Measurements from ENCODE around the gene KRTDAP.

Gene KRTDAP, protein sequence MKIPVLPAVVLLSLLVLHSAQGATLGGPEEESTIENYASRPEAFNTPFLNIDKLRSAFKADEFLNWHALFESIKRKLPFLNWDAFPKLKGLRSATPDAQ

DNA sequence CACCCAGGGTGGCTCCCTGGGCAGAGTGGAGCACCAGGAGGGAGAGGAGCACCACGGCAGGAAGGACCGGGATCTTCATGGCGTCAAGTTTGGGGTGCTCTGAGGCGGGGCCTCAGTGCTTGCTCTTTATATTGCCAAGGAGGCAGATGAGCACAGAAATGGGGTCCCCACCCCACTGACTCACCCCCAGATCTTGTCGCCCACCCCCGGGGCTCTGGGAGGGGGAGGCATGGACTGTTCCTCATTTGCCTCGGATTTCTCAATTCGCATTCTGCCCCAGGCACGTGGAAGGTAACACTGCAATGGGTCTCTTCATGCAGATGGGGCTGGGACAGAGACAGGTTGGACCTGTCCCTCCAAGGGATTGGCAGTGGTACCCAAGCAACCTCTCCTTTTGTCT, at the start of gene KRTDAP:
Gene KRTDAP (minus strand): TSS at position 101 of the 400 bp plus-strand sequence. CDS start 22 bp downstream, at position 79.
- DNase-seq, result no peak

DNA sequence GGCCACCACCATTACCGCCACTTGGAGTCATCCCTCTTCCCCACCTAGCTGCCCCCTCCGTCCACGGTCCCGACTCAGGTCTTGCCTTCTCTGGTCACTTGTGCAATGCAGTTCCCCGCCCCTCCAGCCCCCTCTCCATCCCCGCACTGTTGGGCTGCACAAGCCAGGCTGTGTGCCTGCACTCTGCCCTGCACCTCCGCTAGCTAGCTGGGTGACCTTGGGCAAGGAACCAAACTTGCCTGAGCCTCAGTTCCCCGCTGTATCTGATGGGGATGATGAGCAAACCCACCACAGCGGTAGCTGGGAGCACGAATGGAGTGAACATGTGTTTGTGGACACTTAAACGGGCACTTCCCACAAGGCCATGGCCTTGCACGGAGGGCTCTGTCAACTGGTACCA, 49.6 kb upstream of the KRTDAP start:
- DNase-seq, result no peak

DNA sequence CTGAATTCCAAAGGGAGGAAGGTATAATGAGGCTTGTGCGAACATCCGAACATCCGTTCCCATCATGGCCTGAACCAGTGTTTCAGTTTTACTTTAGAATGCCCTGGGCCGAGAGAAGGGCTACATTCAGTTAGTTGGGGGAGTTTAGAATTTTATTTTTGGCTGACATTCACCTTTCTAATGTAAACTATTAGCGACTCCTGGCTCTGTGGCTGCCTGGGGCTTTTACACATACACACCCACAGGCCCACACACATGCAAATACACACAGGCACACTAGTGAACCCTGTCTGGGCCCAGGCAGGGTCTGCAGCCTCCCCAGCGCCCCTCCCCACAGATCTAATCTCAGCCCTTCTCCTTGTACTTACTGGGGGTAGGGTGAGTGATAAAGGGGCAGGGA, 49.0 kb upstream of the KRTDAP start:
- no peak for DNase-seq

DNA sequence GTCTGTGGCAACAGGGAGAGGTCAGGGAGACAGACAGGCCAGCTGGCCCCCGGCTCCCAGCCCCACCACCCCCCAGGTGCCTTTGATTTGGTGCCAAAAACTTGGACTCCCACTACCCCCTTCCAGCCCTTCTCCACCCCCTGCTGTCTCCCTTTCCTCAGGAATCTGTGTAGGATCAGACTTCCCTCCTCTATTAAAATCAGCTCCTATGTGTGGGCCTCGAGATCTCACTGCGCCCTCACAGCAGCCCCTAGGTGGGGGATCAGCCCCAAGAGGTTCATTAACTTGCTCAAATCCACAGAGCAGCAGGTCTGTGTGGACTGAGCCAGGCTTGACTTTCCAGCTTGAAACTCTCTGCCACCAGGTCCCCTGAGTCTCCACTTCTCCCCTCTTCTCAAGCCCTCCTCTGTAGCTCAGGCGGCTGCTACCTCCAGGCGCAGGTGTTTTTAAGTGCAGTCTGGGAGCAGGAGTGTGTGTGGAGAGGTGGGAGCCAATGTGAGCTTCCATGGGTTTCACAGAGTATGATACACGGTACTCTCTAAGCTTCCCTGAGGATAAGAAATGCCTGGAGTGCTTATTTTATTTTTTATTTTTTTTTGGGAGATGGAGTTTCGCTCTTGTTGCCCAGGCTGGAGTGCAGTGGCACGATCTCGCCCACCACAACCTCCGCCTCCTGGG, 44.7 kb upstream of the KRTDAP start:
- no peak for DNase-seq

DNA sequence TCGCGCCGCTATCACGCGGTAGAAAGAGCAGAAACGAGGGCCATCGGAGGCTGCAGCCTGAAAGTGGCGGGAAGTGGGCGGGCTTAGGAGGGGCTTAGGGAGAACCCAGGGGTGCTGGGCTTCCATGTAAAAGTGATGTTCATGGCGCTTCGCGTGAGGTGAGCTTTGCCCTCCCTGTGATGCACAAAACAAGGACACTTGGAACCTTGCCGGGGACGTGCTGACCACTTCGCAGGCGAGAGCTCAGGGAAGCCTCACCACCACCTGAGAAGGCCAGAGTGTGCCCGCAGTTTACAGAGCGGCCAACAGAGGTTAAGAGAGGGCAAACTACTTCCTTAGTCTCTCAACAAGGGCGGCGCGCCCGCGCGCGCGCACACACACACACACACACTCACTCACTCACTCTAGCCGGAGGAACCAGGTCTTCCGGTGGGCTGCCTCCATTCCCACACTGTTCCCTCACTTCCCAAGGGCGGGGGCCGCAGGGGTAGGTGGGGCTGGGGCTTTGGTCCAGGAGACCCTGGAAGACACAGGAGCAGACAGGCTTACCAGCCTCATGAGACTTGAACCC, 43.6 kb upstream of the KRTDAP start:
- peak; percentile 53 for DNase-seq

DNA sequence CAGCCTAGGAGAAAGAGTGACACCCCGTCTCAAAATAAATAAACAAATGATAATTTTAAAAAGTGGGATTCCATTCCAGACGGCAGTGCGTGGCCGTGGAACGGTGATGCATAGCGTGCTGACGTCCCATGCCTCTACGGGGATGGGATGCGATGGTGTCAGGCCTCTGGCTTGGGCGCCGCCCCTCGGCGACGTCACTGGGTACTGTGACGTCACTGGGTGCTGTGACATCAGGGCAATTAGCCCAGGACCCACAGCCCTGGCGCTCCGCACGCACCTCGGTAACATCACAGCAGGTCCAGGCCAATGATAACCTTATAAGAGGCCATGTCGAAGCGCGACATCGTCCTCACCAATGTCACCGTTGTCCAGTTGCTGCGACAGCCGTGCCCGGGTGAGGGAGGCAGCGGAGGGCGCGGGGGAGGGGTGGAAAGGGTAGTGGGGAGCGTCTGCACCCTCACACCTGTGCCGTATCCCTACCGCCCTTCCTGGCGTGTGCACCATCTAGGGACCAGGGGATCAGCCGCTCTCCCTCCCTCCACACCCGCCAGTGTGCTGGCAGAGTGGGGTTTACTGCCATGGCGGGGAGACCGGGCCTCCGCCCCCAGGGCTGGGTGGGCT, 43.0 kb upstream of the KRTDAP start, which contains the start of gene GAPDHS:
Gene GAPDHS (plus strand): TSS at position 256 of the 621 bp plus-strand sequence. CDS start 72 bp downstream, at position 328.
- no peak for DNase-seq

DNA sequence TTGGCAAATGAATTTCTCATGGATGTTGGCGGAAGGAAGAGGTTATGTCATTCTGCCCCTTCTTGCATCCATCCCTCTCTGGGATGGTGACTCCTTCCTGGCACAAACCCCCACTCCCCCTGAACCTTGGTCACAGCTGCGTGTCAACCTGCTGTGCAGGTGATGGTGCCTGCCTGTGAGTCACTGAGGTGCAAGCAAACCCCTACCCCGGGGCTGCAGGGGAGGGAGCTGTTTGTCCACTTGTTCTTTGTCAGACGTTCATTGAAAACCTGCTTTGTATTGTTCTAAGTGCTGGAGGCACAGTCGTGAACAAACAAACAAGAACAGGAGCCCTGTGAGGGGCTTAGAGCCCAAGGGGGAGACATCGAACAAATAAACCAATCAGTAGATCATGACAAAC, 41.0 kb upstream of the KRTDAP start:
- DNase-seq, result no peak

DNA sequence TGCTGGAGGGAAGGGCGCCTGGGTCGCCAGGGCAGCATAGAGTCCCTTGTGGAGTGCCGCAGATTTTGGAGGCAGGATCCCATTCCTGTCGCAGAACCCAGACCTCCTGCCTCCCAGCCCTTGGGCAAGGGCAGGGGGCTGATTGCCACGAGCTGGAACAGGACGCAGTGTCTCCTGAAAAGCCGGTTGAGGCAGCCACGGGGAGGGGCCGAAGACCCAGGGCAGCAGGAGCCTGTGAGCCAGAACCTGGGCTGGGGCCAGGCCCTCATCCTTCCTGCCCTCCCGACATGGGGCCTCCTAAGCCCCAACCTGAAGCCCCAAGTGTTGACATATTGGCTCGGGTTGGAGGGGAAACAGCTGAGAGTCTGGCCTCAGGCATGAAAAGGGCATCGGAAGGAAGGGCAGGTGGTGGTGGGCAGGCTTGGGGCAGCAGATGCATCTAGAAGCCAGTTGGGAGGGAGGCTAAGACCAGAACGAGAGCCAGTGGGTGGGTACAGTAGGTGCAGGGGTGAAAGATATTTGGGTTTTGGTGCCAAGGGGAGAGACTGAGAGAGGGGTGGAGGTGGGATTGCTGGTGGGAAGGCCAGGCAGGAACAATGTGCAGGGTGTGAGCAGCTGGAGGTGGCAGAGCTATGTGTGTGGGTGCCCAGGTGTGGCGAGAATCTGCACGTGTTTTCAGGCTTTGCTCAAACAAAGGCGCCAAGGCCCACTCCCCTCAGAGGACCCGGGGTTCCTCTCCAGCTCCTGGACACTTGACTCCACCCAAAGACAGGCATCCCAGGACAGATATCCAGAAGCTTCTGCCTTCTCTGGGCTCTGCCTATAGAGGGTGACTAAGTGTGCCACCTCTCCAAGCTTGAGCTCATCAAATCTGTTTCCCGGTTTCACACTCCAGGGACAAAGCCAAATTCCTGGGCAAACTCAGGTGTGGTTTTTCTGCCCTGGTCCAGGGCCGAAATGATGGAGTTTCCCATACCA, 39.3 kb upstream of the KRTDAP start:
- no peak for DNase-seq

DNA sequence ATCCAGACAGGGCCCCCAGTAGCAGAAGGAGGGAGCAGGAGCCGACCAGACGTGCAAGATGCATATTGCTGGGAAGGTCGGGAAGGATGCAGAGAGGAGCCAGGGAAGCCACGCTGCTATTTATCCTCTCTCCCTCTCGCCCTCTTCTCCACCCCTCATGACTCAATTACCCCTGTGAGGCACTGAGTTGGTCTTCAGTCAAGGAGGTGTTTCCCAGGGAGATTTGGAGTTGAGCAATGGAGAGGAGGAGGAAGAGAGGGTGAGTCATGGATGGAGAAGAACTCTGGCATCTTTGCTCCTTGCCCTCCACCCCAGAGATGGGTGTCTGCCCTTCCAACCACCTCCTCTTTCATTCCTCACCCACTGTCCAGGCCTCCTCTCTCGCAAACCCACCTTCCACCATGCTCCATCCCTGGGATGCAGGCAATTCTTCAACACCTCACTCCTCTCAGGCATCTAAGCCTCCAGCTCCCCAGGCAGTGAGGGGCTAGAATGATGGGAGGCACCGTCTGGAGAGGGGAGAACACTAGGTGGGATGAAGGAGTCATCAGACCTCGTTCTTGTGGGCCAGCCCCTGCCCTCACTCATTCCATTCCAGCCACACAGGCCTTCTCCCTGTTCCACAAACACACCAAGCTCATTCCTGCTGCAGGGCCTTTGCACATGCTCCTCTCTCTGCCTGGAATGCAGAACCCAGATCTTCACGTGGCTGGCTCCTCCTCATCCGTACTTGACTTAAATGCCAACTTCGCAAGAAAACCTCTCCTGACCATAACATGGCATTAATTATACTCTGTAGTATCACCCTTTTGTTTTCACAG, 38.2 kb upstream of the KRTDAP start, which contains the start of gene SBSN:
Gene SBSN (minus strand): TSS at position 94 of the 821 bp plus-strand sequence. CDS start 30 bp downstream, at position 64.
- DNase-seq, result no peak

DNA sequence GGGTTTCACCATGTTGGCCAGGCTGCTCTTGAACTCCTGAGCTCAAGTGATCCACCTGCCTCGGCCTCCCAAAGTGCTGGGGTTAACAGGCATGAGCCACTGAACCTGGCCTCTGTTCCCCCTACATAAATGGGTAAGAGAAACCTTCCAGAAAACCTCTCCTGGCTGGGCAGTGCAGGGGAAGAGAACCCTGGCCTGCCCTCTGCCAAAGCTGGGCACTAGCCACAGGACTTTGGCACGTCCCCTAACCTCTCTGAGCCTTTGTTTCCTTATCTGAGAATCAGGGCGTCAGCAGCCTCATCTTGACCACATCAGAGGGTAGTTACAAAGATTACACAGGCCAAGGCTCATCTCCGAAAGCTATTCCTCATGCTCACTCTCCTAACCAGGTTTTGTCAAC, 35.6 kb upstream of the KRTDAP start:
- no peak for DNase-seq

DNA sequence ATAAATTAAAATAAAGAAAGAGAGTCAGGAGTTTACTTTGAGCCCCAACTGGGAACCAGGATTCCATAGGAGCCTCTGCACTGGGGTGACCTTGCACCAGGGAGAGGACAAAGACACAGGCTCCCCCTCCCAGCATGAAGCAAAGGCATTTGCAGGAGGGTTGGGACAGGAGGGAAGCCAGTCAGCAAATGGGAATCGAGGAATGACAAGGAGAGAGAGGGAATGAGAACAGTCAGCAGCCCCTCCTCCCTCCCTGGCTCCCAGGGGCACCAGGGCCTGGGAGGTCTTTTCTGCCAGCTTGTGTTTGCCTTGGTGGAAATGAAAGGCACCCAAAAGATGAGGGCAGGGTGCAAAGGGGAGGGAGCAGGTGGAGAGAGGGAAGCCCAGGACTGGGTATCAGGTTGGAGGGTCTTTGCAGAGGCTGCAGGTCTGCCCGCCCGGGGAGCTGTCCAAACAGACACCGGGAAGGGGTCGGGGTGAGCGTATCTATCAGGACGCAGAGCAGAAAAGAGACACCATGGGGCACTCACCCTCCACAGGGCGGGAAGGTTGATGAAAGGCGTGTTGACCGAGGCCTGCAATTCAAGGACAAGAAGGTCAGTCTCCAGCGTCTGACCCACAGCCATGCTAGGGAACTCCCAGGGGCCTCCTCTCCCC, 34.0 kb upstream of the KRTDAP start:
- DNase-seq, result no peak

DNA sequence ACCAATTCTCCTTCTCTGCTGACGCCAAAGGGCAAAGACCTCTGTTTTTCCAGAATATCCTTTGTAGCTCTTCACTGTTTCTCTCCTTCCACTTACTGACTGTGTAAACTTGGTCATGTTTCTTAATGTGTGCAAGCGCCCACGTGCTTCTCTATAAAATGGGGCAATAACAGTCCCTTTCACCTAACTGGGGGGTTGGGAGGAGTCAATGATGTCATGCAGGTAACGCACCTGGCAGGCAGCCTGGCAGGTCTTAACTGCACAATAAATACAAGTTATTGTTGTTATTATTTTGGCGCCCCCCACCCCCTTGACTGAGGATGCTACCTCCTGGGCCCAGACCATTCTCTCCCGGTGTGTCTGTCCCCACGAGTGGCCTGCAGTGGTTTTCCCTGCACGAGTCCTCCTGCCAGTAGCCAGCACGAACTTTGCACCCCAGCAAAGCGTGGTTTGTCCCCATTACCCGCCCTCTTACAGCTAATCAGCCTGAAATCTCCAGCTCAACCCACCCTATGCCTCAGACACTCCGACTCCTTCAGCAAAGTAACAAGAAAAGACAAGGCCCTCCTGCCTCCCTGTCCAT, 32.6 kb upstream of the KRTDAP start:
- DNase-seq, result no peak

DNA sequence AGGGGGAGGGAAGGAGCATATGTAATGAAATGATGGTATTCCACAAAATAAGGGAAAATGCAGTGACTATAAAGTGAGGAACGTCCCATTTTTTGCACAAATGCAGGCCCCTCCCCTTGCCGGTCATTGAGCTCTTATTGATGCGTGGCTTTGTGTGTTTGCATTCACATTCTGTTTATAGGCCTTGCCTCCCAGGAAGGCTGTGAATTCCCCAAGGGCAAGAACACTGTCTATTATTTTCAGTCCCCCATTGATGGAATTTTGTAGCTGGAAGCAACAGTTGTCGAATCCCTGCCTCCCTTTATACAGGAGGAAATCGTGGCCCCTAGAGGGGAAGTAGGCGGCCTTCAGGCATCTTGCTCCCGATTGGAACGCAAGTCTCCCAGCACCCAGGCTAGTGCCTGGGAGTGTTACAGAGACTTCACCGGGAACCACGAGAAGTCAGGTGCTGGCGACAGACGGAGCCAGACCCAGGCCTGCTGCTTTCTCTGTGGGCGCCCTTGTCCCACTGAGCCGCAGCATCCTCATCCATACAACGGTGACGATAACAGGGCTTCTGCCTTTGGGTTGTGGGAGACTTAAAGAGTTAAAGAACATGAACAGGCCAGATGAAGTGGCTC, 31.0 kb upstream of the KRTDAP start:
- DNase-seq, result no peak

DNA sequence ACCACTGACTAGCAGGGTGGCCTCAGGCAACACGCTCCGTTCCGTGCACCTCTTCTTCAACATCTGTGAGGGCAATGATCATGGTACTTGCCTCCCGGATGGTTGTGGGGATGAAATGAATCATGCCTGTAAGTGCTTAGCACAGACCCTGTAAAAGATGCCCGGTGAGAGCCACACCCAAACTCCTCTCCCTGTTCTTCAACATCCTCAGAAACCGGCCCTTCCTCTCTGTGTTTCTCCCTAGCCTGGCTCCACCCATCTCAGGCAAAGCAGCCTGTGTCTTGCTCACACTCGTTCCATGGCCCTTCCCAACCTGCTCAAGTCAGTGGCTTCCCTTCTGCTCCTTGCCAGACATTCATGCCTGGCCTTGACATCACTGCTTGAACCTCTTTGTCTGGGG, 29.0 kb upstream of the KRTDAP start:
- no peak for DNase-seq

DNA sequence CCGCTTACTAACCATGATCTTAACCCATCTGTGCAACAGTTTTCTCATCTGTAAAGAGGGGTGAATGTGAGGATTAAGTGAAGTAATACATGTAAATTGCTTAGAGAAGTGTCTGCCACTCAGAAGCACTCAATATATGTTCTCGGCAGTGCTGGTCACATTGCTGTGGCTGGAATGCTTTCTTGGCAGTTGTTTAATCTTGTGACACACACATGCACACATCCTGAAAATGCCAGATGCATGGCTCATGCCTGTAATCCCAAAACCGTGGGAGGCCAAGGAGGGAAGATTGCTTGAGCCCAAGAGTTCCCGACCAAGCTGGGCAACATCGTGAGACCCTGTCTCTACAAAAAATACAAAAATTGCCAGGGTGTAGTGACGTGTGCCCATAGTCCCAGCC, 28.0 kb upstream of the KRTDAP start:
- DNase-seq, result no peak

DNA sequence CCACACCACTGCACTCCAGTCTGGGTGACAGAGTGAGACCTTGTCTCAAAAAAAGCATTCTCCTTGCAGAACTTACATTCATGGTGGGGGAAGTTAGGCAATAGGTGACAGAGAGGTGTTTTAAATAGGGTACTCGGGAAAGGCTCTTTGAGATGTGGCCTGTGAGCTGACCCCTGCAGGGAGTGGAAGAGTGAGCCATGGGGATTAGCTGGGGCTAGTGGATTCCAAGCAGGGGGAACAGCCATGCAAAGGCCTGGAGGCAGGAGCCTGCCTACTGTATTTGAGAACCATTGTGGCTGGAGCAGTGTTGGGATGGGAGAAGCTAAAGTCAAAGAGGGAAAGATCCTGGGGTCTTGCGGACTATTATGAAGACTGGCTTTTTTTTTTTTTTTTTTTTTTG, 27.1 kb upstream of the KRTDAP start:
- no peak for DNase-seq

DNA sequence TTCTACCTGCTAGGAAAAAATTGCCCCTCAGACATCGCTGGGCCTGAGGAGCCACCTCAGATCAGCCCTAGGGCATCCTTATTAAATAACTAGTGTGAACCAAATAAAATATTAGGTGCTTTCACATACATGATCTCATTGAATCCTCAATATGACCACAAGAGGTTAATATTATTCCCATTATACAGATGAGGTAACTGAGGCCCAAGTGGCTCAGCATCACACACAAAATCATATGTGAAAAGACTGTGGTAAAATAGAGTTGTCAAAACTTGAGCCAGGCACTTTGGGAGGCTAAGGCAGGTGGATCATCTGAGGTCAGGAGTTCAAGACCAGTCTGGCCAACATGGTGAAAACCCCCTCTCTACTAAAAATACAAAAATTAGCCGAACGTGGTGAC, 26.0 kb upstream of the KRTDAP start:
- no peak for DNase-seq

DNA sequence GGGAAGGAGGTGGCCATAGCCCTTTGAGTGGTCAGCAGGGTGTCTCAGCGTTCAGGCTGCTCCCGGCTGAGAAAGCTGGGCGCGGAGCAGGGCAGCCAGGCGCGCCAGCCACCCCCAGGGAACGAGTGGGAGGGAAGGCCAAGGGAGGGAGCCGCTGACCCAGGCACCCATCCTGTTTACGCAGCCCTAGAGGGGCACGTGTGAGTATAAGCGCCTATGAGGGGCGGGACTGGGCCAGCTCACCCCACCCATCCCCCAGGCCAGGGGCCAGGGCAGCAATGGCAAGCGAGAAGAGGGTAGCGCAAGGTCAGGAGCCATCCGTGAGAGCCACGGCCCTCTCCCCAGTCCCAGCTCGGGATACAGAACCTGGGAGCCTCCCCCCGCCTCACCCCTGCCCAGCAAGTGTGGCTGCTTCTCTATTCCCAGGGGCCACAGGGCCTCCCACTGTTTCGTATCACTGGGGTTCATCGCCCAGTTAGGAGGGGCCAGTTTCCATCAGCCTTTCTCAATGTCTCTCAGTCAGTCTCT, 24.1 kb upstream of the KRTDAP start:
- DNase-seq, result no peak

DNA sequence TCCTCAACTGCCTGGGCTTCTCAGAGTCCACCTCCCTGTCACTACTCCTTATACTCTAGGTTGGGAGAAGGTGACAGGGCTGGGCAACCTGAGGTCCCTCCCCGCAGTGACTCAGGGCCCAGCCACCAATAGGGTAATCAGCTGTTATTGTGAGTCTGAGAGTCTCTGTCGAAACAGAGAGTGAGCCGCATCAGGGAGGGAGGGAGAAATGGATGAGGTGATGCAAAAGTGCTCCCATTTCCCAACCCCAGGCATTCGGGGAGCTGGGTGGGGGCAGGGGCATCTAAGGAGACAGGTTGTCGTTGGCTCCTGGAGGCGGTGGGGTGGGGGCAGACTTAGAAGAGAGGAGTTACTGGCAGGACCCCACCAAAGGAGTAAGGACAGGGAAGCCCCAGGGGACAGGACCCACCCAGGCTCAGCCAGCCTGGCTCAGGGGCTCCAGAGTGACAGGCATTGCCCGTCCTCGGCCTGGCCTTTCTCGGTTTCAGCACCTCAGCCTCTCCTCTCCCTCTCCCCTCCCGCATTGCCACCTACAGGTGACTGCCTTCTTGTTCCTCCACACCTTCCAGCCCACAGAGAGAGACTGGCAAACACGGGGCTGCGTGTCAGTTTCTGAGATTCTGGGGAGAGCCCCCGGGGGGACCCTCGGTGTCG, 23.5 kb upstream of the KRTDAP start, which contains the start of gene DMKN:
Gene DMKN (minus strand): TSS at position 22 of the 654 bp plus-strand sequence. CDS start 174 bp downstream, outside the sequence.
- no peak for DNase-seq

All from GDM1 (cell line).